Stimulated activated CD4-positive, alpha-beta T cell treated with anti-CD3 and anti-CD28 coated beads, Interleukin-4, amount 100 ng/mL, for 48 hours (primary cell): ENCODE results near the gene RNGTT.
"Not testable (repeated sequence)": the region's sequence is repeated elsewhere in the genome, so short reads cannot be mapped to it uniquely, and the experiment has no call there.

Experiments
- DNase-seq, 2 donors: peaks; one replicate each; pipeline ENCODE4 v3.0.0-alpha.2; 2020; ENCODE audit warnings: low read depth in 2 of 2

RNGTT gene

GRCh38 chr6:88867841-88868731 is 95.3 kb downstream of the RNGTT start:
- DNase-seq: no peak

GRCh38 chr6:88866856-88867255 is 96.6 kb downstream of the RNGTT start:
- no peak for DNase-seq

- DNase-seq: no peak
These were observed 98.1 kb downstream of the RNGTT start for GRCh38 chr6:88865275-88865674.

GRCh38 chr6:88864359-88865054 is 98.9 kb downstream of the RNGTT start:
- no peak for DNase-seq

- DNase-seq: no peak
These were observed 103.1 kb downstream of the RNGTT start for GRCh38 chr6:88860310-88860709.

- DNase-seq: no peak
These were observed 105.0 kb downstream of the RNGTT start for GRCh38 chr6:88858455-88858854.

GRCh38 chr6:88856566-88856965 is 106.9 kb downstream of the RNGTT start:
- DNase-seq: no peak

- no peak for DNase-seq
These were observed 107.8 kb downstream of the RNGTT start for GRCh38 chr6:88855541-88856147.

- DNase-seq: no peak
These were observed 110.6 kb downstream of the RNGTT start for GRCh38 chr6:88852775-88853174.

GRCh38 chr6:88852000-88852399 is 111.4 kb downstream of the RNGTT start:
- DNase-seq: no peak

- DNase-seq: no peak
These were observed 114.5 kb downstream of the RNGTT start for GRCh38 chr6:88848870-88849269.

GRCh38 chr6:88843040-88843439 is 120.4 kb downstream of the RNGTT start:
- DNase-seq: no peak

GRCh38 chr6:88842320-88842719 is 121.1 kb downstream of the RNGTT start:
- DNase-seq: no peak

GRCh38 chr6:88840796-88841539 is 122.5 kb downstream of the RNGTT start:
- DNase-seq: no peak

GRCh38 chr6:88840289-88840688 is 123.1 kb downstream of the RNGTT start:
- no peak for DNase-seq

- no peak for DNase-seq
These were observed 124.1 kb downstream of the RNGTT start for GRCh38 chr6:88839280-88839679.

GRCh38 chr6:88835210-88835609 is 128.2 kb downstream of the RNGTT start:
- no peak for DNase-seq

- not testable (repeated sequence) for DNase-seq
These were observed 130.3 kb downstream of the RNGTT start for GRCh38 chr6:88833071-88833470.

- DNase-seq: not testable (repeated sequence)
These were observed 135.8 kb downstream of the RNGTT start for GRCh38 chr6:88827599-88827998.

- no peak for DNase-seq
These were observed 137.6 kb downstream of the RNGTT start for GRCh38 chr6:88825856-88826255.

- DNase-seq: no peak
These were observed 139.4 kb downstream of the RNGTT start for GRCh38 chr6:88823998-88824397.

GRCh38 chr6:88815491-88815890 is 147.9 kb downstream of the RNGTT start:
- no peak for DNase-seq
